Activated gamma-delta T cell (primary cell): ENCODE data around the gene TH.

ENCODE experiments used
- DNase-seq: peaks from one replicate; lab custom pipeline; 2025; lab: John Stamatoyannopoulos, UW

The TH gene

GRCh38 chr11:2208691-2209369, 37.2 kb upstream of the TH start:
- no peak for DNase-seq

DNA sequence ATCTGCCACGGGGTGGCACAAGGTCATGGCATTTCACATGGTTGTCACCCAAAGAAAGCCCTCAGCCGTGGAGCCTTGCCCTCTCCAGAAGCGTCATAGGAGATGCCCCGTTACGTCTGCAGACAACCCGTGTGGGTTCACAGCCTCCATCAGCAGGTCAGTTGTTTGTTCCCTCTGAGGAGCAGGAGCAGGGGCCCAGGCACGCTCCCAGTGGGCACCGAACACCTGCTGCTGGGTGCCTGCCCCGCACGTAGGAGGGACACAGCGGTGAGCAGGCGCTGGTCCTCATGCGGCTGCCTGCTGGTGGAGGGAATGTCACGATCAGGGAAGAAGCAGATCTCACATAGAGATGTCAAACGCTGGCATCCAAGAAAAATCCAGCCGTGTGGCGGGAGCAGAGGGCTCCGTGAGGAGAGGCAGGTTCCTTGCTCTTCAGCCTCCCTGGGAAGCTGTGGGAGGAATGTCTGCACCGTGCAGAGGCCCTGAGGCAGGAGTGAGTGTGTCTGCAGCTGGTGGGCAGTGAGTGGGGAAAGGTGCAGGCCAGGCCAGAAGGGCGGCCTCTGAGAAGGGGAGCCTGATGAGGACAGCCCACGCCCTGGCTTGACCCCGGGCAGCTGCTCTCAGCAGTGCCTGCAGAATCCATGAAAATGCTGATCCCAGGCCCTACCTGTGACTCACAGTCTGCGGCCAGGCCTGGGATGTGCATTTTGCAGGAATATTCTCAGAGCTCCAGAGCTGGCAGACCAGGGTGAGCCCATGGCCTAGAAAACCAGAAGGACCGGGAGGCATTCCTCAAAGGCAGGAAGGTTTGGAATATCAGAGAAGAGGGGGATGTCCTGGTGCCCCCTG, 36.4 kb upstream of the TH start:
- DNase-seq = no peak

DNA sequence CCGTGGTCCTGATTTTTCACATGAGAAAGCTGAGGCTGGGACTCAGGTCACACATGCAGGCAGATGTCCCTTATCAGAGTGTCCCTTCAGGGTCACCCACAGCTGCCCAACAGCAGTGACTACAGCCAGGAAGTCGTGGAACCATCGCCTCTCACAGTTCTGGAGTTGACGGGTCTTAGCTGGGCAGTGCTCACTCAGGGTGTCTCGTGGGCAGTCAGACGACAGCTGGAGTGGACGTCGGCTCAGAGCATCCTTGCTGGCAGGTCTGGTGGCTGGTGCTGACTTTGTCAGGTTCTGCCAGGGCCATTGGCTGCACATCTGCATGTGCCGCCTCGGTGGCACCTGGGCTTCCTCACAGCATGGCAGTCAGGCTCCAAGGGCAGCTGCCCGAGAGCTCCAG, 35.6 kb upstream of the TH start:
- DNase-seq = no peak

- no peak for DNase-seq
Measured at GRCh38 chr11:2205981-2206690, 34.5 kb upstream of the TH start.

DNA sequence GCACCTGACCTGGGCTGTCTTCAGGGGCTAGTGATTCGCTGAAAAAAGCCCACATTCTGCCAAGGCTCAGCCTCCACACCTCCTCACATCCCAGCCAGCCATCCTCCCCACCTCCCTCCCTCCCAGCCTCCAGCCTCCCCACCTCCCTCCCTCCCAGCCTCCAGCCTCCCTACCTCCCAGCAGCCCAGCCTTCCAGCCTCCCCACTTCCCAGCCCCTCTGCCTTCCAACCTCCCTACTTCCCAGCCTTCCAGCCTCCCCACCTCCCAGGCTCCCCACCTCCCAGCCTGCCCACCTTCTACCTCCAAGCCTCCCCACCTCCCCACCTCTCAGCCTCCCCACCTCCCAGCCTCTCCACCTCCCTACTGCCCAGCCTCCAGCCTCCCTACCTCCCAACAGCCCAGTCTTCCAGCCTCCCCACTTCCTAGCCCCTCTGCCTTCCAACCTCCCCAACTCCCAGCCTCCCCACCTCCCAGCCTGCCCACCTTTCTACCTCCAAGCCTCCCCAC, 33.7 kb upstream of the TH start:
- no peak for DNase-seq

DNA sequence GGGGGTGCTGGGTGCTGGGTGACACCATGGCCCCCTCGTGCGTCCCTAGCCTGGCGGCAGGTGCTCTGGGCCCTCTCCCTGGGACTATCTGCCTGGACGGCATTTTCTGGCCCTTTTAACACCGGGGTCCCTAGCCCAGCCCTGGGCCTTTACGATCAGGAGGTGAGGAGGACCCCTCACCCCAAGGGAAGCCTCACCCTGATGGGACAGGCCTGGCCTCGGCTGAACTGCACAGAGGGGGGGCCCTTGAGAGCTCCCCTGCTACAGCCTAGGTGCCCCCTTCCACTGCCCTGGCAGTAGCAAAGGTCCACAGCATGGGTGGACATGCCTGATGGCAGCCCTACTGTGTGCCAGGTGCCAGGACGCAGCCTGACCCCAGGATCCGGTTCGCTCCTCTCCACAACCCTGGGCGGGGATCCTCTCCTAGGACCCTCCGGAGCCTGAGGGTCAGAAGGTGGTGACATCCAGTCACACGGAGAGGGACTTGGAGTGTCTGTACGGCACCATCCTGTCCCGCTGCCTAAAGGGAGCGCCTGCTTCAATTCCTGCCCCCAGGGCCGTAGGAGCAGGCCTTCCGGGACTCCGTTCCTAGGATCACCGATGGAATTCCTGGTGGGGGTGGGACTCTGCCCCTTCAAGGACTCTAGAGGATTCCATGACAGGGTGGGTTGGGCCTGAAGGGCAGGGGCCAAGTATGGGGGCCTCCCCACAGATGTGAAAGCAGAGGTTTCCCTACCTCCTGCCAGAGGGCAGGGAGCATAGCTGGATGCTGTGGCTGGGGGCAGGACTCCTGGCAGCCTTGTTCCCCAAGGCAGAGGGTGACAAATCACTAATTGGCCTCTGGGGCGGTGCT, 33.0 kb upstream of the TH start:
- no peak for DNase-seq

- DNase-seq = no peak
Measured at GRCh38 chr11:2203440-2204259, 32.0 kb upstream of the TH start.

DNA sequence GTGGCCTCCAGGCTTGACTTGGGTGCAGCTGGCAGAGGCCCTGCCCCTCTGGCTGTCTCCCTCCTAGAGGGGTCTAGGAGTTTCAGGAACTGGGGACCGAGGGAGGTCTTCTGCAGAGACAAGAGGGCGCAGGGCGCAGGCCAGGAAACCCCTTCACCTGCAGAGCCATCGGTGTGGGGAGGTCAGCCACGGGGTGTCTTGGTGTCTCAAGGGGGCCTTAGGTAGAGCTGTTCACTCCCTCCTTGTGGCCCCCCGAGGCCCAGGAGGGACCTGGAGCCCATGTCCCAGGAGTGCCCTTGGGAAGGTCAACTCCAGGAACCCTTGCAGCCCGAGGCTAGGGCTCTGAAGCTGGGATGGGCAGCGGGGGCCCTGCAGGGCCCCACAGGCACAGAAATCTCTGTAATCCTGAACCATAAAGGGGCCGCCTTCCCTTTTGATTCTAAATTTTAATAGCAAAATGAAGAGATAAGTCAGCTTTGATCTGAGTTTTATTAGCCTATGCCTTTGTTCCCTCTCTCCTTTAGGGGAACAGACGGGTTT, 31.4 kb upstream of the TH start:
- DNase-seq = no peak

DNA sequence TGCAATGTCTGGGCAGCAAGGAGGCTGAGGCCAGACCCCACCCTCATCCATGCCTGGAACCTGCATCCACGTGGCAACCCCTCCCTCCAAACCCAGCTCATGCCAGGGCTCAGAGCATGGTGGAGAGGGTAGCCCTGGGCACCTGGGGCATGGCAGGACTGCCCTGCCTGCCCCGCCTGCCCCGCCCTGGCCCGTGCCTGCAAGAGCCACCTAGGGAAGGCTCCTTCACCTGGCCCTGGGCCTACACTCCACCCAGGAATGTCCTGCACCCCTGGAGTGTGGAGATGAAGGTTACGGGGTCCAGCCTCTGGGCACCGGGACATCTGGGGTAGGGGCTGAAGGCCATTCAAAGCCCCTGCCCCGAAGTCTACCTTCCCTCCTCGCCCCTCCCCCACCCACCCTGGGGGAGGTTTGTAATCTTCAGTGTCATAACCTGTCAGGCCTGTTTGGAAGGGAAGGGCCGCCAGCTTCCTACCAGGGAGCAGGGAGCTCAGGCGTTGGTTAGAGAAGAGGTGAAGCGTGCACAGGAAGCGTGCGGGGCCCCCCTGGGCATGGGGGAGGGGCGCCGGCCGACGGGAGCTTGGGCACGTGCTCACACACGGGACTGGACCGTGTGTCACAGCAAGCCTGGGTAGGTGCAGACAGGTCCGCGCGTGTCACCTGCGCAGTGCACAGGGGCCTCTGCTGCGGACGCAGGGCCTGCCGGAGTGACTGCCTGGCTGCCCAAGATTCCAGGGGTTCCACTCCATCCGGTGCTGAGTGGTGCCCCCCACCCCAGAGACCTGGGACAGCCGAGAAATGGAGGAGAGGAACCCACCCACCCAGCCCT, 30.7 kb upstream of the TH start:
- no peak for DNase-seq

DNA sequence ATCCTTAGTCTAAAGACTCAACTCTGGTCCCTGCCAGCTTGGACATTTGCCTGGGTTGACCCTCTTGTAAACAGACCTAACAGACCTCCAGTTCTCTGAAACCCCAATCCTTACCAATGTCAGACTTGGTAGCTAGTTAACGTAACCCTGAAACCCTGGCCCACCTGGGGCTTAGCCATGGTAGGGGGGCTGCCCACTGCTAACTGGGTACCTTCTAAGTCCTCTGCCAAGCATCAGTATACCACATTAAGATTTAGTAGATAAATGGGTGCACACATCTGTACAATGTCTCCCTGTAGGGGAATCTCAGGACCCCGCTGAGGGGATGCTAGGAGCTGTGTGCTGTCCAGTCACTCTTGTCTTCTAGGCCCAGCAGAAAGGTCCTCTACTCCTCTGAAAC, 29.9 kb upstream of the TH start:
- DNase-seq = no peak

GRCh38 chr11:2200957-2201519, 29.4 kb upstream of the TH start:
- no peak for DNase-seq

DNA sequence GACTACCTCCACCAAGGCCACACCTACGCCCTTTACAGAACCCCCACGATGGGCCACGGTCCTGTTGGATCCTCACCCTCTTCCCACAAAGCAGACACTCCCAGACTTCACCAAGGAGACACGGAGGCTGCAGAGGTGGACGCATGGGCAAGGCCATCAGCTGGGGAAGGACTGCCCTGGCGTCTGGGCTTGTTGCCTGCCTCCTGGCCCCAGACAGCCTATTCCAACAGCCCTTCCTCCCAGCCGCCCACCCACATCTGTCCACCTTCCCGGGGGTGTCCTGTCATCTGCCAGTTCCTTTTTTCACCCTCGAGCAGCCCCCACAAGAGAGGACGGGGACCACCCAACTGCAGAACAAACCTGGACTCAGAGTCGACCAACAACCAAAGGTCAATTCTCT, 28.9 kb upstream of the TH start:
- DNase-seq = no peak

DNA sequence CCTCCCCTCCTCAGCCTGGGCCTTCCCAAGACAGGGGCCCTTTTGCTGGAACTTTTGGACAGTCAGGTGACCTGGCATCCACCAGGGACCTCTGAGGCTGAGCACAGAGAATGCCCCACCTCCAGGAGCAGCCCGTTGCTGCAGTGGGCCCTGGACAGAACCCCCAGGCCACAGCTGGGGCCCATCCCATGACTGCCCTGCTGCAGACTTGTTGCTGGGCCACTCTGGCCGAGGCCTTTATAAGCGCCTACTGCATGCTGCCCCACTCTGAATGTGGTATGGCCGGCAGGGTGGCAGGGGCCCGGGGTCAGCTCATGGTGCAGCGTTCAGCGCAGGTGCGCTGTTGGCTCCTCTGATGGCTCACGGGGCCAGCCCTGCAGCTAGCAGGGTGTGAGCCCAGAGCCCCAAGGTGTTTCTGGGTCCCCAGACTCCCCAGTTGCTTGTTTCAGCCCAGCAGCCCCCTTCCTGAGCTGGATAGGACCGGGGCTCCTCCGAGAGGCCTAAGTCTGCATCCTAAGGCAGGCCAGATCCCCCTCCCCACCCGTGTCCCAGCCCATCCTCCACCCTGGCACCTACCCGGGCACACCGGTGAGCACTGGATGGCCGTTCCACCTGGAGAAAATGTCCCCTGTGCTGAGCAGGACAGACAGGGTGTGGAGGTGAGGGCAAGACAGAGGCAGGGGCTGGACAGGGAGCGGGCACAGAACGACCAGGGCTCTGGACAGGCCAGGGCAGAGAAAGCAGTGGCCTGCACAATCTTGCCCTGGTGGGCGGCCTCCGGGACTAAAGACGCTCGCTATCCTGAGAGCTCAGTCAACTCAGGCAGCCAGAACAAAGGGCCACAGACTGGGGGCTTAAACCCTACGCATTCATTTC, 28.1 kb upstream of the TH start:
- DNase-seq = no peak

- DNase-seq = no peak
Measured at GRCh38 chr11:2198621-2199365, 27.2 kb upstream of the TH start.

DNA sequence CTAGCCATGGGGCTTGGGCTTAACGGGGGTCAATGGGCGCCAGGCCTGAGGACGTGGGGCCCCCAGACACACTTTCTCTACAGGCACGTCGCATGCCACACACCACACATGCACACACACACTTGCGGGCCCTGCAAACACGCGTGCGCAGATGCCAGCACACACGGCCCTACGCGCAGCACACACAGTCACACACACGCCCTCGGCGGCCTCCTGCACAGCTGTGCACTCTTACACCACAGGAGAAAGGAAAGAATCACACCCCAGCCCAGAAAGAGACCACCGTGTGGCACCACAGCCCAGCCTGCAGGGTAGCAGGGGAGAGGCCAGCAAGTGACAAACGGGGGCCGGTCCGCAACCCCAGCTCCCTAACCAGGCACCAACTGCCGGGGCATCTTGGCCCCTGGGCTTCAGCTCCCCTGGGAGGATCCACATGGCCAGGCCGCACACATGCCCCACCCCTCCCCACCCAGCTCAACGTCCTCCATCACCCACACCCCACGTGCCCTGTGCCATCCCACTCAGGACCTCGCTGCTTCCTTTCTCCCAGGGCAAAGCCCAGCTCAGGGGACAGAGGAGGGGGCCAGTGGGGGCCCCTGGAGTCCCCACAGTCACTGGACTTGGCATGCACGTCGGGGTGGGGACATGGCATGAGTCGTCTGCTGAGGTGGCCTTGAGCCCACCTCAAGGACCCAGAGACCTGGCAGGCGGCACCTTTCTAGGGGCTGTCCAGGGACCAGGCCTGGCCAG, 26.3 kb upstream of the TH start:
- no peak for DNase-seq

DNA sequence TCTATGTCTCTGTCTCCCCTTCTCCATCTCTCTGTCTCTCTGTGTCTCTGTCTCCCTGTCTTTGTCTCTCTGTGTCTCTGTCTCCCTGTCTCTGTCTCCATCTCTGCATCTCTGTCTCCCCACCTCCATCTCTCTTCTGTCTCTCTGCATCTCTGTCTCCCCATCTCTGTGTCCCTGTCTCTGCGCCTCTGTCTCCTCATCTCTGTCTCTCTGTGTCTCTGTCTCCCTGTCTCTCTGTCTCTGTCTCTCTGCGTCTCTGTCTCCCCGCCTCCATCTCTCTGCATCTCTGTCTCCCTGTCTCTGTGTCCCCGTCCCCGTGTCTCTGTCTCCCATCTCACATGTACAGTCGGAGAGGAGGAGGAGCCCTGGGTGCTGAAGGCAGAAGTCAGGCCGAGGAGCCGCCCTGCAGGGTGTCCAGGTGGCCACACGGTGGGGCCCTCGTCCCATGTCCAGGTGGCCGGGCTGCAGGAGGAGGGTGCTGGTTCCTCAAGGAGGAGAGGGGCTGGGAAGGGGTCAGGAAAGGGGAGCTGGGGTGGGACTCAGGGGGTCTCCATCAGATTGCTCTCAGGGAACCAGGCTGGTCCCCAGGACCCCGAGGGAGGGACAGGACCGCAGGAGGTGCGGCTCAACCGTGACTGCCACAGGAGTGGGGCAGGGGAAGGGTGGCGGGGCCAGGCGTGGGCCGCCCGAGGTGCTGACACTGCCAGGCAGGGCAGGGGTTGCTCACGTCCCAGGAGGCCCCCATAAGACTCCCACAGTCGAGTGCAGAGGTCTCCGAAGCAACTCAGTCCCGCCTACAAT, 25.6 kb upstream of the TH start:
- DNase-seq = peak; percentile 33
